Prostate gland (tissue), 2 donors: ENCODE measurements around the gene KCNS3. TPM values are rescaled to one million over a fixed set of nuclear protein-coding genes. Genes with fewer than 3 reads are reported as not detected.
"Not testable (repeated sequence)": the region's sequence is repeated elsewhere in the genome, so short reads cannot be mapped to it uniquely, and the experiment has no call there.

Source experiments
- DNase-seq: peaks from one replicate; pipeline ENCODE4 v3.0.0-alpha.2; 2019; ENCODE audit warnings: low spot score
- H3K27ac ChIP-seq, 2 donors: fragments of 200-600 bp; sonication (generic); 2 replicates each; pipeline ENCODE4 v1.5.1; 2017 to 2019
- H3K27me3 ChIP-seq: fragments of 200-600 bp; sonication (generic); replicated peaks from 2 replicates; pipeline ENCODE4 v1.5.1; 2019; ENCODE audit not compliant: insufficient read depth
- H3K36me3 ChIP-seq, 2 donors: fragments of 200-600 bp; sonication (generic); 1 replicate in 1 of 2; 2 replicates in 1 of 2; pipeline versions ENCODE4 v1.5.1 to v1.8.1; 2017 to 2019
- H3K4me1 ChIP-seq: fragments of 200-600 bp; sonication (generic); replicated peaks from 2 replicates; pipeline ENCODE4 v1.5.1; 2019
- H3K4me3 ChIP-seq, 2 donors: fragments of 200-600 bp; sonication (generic); 2 replicates each; pipeline ENCODE4 v1.5.1; 2017 to 2019
- H3K9me3 ChIP-seq: fragments of 200-600 bp; sonication (generic); 2 replicates; pipeline ENCODE4 v1.5.1; 2017
- CTCF ChIP-seq, 4 experiments: fragments of 200-600 bp in 2 of 4; fragments of 450-650 bp in 2 of 4; sonication (generic) in 2 of 4; IDR thresholded peaks; 1 replicate in 3 of 4; 2 replicates in 1 of 4; pipeline ENCODE4 v1.5.1; 2016 to 2019; ENCODE audit warnings: antibody characterized with exemption in 4 of 4, mild to moderate bottlenecking in 2 of 4, moderate library complexity in 2 of 4
- POLR2A ChIP-seq: fragments of 450-650 bp; IDR thresholded peaks from one replicate; pipeline ENCODE4 v1.6.1; 2016; ENCODE audit warnings: antibody characterized with exemption, mild to moderate bottlenecking
- POLR2AphosphoS5 ChIP-seq: sonication (generic); formaldehyde crosslinking; IDR thresholded peaks from one replicate; pipeline ENCODE4 v1.6.1; 2017; ENCODE audit warnings: antibody characterized with exemption
- WGBS: methylation state at CpG from one replicate; pipeline ENCODE4 v1.1.5; 2018; 5-methylcytosine and 5-hydroxymethylcytosine counted together
- intact Hi-C: fragments of 100-400 bp; cut with DNase I; formaldehyde crosslinking; loops from one replicate; pipeline ENCODE4 v1.14.2; 2022
- total RNA-seq, 2 donors: library from RNA; depleted of rRNA; stranded (reverse); fragments of >200 nt; gene quantifications; one replicate each; pipeline ENCODE4 v1.1.0, GENCODE V29; 2016

The KCNS3 gene
- total RNA-seq, 2 donors from 2014 or later: 17.4 to 106 TPM

- intact Hi-C loops: no loop called here
- no peak overlapping the region for H3K27ac ChIP-seq
- TF ChIP-seq POLR2AphosphoS5: no peak
- no peak for TF ChIP-seq CTCF (IDR thresholded peaks at IDR 0.05)
- no peak for TF ChIP-seq POLR2A
- no peak for DNase-seq
- no peaks in the 10 kb centered on the region for H3K27me3 ChIP-seq
- 87% methylated on average over 6 of the region's 6 CpGs for WGBS
- no peak overlapping the region for H3K4me3 ChIP-seq
- no peaks in the 10 kb centered on the region for H3K36me3 ChIP-seq
- no peaks in the 10 kb centered on the region for H3K9me3 ChIP-seq
- no peaks in the 10 kb centered on the region for H3K4me1 ChIP-seq
Measured at GRCh38 chr2:17960925-17961324, 82.5 kb downstream of the KCNS3 start.

- H3K9me3 ChIP-seq: no peaks in the 10 kb centered on the region
- no peak for DNase-seq
- WGBS: 83% methylated on average over 2 of the region's 2 CpGs
- intact Hi-C loops: no loop called here
- H3K27me3 ChIP-seq: no peaks in the 10 kb centered on the region
- H3K4me3 ChIP-seq: no peak overlapping the region
- no peak for TF ChIP-seq POLR2AphosphoS5
- no peak for TF ChIP-seq POLR2A
- no peaks in the 10 kb centered on the region for H3K36me3 ChIP-seq
- H3K27ac ChIP-seq: no peak overlapping the region
- H3K4me1 ChIP-seq: no peaks in the 10 kb centered on the region
Measured at GRCh38 chr2:17961789-17962188, 83.3 kb downstream of the KCNS3 start.

- Histone ChIP-seq H3K36me3 (no peaks in the 10 kb centered on the region), H3K4me1 (no peaks in the 10 kb centered on the region), H3K27ac (no peak overlapping the region), H3K4me3 (no peak overlapping the region), H3K9me3 (no peaks in the 10 kb centered on the region), H3K27me3 (no peaks in the 10 kb centered on the region)
- intact Hi-C loops: no loop called here
- TF ChIP-seq POLR2A: no peak
- TF ChIP-seq CTCF (IDR thresholded peaks at IDR 0.05): no peak
- TF ChIP-seq POLR2AphosphoS5: no peak
- DNase-seq: no peak
- WGBS: 8% methylated on average over 2 of the region's 2 CpGs
Measured at GRCh38 chr2:17962876-17963275, 84.4 kb downstream of the KCNS3 start.

- WGBS: 86% methylated on average over 16 of the region's 16 CpGs
- intact Hi-C loops, H3K9me3 ChIP-seq: not testable (repeated sequence)
Measured at GRCh38 chr2:17963571-17963970, 85.1 kb downstream of the KCNS3 start.

DNA sequence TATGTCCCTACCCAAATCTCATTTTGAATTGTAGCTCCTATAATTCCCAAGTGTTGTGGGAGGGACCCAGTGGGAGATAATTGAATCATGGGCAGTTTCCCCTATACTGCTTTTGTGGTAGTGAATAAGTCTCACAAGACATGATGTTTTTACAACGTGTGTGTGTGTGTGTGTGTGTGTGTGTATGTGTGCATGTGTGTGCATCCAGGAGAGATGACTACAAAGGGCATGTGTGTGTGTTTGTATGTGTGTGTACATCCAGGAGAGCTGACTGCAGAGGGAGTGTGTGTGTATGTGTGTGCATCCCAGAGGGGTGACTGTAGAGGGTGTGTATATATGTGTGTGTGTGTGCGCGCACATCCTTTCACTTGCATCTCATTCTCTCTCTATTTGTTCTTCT lies 86.7 kb downstream of the KCNS3 start:
- TF ChIP-seq CTCF (IDR thresholded peaks at IDR 0.05) (no peak), POLR2A (no peak), POLR2AphosphoS5 (no peak)
- H3K4me3 ChIP-seq: no peak overlapping the region
- DNase-seq: no peak
- WGBS: 90% methylated on average over 3 of the region's 3 CpGs
- no peak overlapping the region for H3K27ac ChIP-seq
- no peaks in the 10 kb centered on the region for H3K9me3 ChIP-seq
- no peaks in the 10 kb centered on the region for H3K4me1 ChIP-seq
- no peaks in the 10 kb centered on the region for H3K36me3 ChIP-seq
- no peaks in the 10 kb centered on the region for H3K27me3 ChIP-seq
- intact Hi-C loops: no loop called here

More at GRCh38 chr2:17963571-17963970, 85.1 kb downstream of the KCNS3 start:
- not testable (repeated sequence) for H3K27me3 ChIP-seq, DNase-seq, H3K4me1 ChIP-seq, H3K27ac ChIP-seq, H3K36me3 ChIP-seq, H3K4me3 ChIP-seq

- intact Hi-C loops: no loop called here
- no peak for TF ChIP-seq POLR2A
- no peak for TF ChIP-seq POLR2AphosphoS5
- TF ChIP-seq CTCF (IDR thresholded peaks at IDR 0.05): no peak
- no peak for DNase-seq
Measured at GRCh38 chr2:17966798-17967197, 88.3 kb downstream of the KCNS3 start.

More at GRCh38 chr2:17966798-17967197, 88.3 kb downstream of the KCNS3 start:
- no peaks in the 10 kb centered on the region for H3K4me1 ChIP-seq
- H3K27ac ChIP-seq: no peak overlapping the region
- H3K36me3 ChIP-seq: no peaks in the 10 kb centered on the region
- H3K4me3 ChIP-seq: no peak overlapping the region
- H3K27me3 ChIP-seq: no peaks in the 10 kb centered on the region
- no peaks in the 10 kb centered on the region for H3K9me3 ChIP-seq
- WGBS: 45% methylated on average over 3 of the region's 3 CpGs
